Stimulated activated naive CD8-positive, alpha-beta T cell treated with anti-CD3 and anti-CD28 coated beads, Interleukin-15, Interleukin-2, amounts not matched to agents 100 ng/mL and 50 ng/mL, for 24 hours (primary cell): ENCODE measurements around the gene CITED4.

ENCODE experiments used
- H3K27ac Mint-ChIP-seq: one replicate; pipeline ENCODE4 v1.8.0; 2021; ENCODE audit warnings: mild to moderate bottlenecking, mixed read lengths
- H3K27me3 Mint-ChIP-seq: one replicate; pipeline ENCODE4 v1.8.0; 2021; ENCODE audit warnings: mixed read lengths
- H3K36me3 Mint-ChIP-seq: one replicate; pipeline ENCODE4 v1.8.0; 2021; ENCODE audit warnings: low read depth, mixed read lengths
- H3K4me1 Mint-ChIP-seq: one replicate; pipeline ENCODE4 v1.8.0; 2021; ENCODE audit warnings: low read depth, mixed read lengths
- H3K4me3 Mint-ChIP-seq: one replicate; pipeline ENCODE4 v1.8.0; 2021; ENCODE audit warnings: mild to moderate bottlenecking, mixed read lengths
- H3K9me3 Mint-ChIP-seq: one replicate; pipeline ENCODE4 v1.8.0; 2021; ENCODE audit warnings: mixed read lengths

Gene CITED4

DNA sequence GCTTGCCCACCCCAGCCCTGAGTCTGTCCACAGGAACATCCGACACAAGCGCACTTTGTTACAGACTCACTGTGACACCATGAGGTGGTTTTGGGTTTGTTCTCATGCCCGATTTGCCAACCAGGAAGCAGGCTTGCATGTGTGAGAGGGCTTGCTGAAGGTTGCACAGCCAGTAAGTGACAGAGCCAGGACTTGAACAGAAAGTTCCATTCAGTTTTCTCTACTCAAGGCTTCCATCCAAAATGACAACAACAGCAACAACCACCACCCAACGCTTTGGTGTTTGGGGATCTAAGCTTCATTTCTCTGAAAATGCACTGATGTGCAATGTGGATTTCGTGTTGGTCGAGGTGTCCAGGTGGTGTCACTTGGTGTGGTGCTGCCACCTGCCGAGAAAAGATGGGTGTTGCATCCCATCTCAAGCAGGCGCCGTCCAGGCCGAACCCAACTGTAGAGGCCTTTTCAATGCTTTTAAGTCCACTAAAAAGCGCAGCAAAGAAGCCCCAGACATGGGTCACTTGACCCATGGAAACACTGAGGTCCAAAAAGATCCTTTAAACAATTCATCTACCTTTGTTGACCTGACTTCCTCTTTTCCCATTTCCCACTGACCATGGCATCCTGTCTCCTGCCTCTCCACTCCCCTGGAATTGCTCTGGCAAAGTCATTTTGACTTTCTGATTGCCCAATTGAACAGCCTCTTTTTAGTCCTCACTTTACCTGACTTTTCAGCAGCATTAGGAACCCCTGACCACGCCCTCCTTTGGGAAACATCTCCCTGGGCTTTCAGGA, 12.2 kb downstream of the CITED4 start:
- peaks cover 15% of the 10 kb centered on the region for H3K4me1 Mint-ChIP-seq
- no peaks in the 10 kb centered on the region for H3K36me3 Mint-ChIP-seq
- H3K4me3 Mint-ChIP-seq, result no peak overlapping the region
- no peaks in the 10 kb centered on the region for H3K9me3 Mint-ChIP-seq
- H3K27ac Mint-ChIP-seq, result no peak overlapping the region
- no peaks in the 10 kb centered on the region for H3K27me3 Mint-ChIP-seq

DNA sequence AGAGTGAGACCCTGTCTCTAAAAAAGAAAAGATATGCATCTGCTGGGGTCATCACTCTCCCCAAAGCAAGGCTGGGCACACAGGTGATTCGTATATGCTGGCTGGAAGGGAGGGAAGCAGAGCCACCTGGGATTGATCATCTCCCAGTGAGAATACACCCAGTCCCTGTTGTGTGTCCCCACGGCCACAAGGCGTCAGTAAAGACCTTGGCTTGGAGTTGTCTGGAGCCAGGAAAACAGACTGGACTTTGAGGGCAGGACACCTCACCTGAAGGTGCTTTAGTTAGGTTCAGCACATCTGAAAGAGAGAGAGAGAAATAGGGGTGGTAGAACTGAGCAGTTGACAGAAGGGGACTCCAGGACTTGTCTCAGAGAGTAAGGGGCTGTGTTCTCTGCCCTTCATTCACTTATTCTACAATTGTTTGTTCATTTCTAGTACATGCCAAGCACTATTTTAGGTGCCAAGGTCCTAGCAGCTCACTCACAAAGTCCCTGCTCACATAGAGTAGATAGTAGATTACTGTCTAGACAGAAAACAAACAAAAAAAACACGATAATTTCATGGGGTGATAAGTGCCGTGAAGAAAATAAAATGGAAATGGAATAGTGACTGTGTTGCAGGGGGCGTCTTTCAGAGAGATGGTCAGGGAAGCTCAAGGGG, 13.5 kb downstream of the CITED4 start:
- Mint-ChIP-seq H3K27ac (no peak overlapping the region), H3K4me1 (peaks cover 19% of the 10 kb centered on the region), H3K36me3 (no peaks in the 10 kb centered on the region), H3K27me3 (no peaks in the 10 kb centered on the region), H3K9me3 (no peaks in the 10 kb centered on the region), H3K4me3 (no peak overlapping the region)

DNA sequence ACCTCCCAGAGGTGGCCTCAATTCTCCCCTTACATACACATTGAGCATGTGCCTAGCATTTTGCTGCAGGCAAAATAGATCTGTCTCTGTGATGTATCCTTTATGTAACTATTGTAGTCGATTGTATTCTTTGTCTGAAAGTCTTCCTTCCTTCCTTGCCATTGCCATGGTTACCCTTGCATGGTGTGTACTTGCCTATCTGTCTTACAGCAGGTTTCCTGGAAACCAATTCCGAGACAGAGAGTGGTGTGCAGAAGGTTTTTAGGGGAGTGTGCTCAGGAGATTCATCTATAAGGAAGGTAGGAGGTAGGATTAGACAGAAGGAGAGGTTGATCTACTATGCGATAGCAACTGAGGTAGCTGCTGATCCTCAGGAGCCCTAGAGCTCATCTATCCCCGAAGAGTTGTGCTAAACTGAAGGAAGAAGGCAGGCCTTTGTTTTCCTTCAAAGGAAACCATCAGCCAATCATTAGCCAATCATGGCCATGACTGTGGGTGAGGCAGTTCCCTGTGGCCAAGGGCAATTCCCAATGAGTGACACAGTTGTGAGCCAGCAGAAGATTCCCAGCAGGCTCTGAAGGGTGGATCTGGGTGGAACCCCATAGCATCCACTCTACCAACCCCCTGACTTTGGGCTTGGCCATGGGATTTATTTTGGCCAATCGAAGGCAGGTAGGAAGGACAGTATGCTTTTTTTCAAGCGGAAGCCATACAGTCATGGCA, 15.0 kb downstream of the CITED4 start:
- Mint-ChIP-seq H3K4me3 (no peak overlapping the region), H3K9me3 (no peaks in the 10 kb centered on the region), H3K4me1 (peaks cover 19% of the 10 kb centered on the region), H3K36me3 (no peaks in the 10 kb centered on the region), H3K27ac (no peak overlapping the region), H3K27me3 (no peaks in the 10 kb centered on the region)

DNA sequence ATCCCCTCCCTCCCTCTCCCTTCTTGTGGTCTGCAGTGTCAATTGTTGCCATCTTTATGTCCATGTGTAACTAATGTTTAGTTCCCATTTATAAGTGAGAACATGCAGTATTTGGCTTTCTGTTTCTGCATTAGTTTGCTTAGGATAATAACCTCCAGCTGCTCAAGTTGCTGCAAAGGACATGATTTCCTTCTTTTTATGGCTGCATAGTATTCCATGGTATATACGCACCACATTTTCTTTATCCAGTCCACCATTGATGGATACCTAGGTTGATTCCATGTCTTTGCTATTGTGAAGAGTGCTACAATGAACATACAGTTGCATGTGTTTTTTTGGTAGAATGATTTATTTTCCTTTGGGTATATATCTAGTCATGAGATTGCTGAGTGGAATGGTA, 16.3 kb downstream of the CITED4 start:
- no peak overlapping the region for H3K4me3 Mint-ChIP-seq
- no peaks in the 10 kb centered on the region for H3K9me3 Mint-ChIP-seq
- H3K36me3 Mint-ChIP-seq, result no peaks in the 10 kb centered on the region
- no peak overlapping the region for H3K27ac Mint-ChIP-seq
- H3K4me1 Mint-ChIP-seq, result peaks cover 25% of the 10 kb centered on the region
- H3K27me3 Mint-ChIP-seq, result no peaks in the 10 kb centered on the region

DNA sequence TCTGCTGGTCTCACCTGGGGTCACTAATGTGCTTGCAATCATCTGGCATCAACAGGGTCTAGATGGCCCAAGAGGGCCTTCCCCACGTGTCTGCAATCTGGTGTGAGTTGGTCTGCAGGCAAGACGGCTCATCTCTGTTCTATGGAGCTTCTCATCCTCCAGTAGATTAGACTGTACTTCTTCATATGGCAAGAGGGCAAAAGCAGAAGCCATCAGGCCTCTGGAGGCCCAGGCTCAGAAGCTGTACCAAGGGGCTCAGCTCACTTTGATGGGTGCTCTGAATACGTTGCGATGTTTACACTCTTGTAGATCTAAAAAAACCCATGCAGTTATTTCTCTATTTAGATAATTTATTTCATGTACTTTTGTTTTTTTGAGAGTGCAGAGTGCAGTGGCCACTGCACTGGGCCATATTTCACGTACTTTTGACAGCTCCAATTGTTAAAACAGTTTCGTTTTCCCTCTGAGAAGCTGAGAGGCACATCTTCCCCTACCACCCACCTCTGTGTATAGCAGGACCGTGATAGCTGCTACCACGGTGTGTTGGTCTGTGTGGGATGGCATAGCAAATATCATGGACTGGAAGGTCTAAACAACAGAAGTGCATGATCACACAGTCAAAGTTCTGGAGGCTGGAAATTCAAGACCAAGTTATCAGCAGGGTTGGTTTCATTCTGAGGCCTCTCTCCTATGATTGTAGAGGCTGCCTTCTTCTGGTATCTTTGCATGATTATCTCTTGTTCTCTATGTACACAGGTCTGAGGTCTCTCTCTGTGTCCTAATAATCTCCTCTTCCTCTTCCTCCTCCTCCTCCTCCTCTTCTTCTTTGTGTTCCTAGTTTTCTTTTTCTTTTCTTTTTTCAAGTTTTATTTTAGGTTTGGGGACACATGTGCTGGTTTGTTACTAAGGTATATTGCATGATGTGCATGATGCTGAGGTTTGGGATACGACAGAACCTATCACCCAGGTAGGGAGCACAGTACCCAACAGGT, 17.0 kb downstream of the CITED4 start:
- Mint-ChIP-seq H3K9me3 (no peaks in the 10 kb centered on the region), H3K27me3 (no peaks in the 10 kb centered on the region), H3K27ac (no peak overlapping the region), H3K4me1 (peaks cover 29% of the 10 kb centered on the region), H3K4me3 (no peak overlapping the region), H3K36me3 (no peaks in the 10 kb centered on the region)

DNA sequence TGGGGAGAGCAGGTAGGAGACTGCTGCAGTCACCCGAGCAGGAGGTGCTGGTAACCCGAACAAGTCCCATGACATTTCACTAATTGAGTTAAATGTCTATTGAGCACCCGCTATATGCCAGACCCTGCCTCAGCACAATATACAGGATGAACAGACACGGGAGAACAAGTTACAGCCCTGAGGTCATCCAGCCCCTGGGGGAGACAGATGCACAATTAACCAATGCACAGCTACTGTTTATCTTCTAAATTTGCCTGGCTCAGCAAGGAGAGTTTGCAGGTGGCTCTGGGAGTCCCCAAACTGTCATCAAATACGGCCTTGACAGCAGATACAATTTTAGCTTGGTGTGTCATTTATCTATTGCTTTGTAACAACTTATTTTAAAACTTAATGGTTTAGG, 18.1 kb downstream of the CITED4 start:
- no peak overlapping the region for H3K4me3 Mint-ChIP-seq
- H3K36me3 Mint-ChIP-seq, result no peaks in the 10 kb centered on the region
- no peak overlapping the region for H3K27ac Mint-ChIP-seq
- H3K4me1 Mint-ChIP-seq, result peaks cover 25% of the 10 kb centered on the region
- H3K27me3 Mint-ChIP-seq, result no peaks in the 10 kb centered on the region
- H3K9me3 Mint-ChIP-seq, result no peaks in the 10 kb centered on the region

DNA sequence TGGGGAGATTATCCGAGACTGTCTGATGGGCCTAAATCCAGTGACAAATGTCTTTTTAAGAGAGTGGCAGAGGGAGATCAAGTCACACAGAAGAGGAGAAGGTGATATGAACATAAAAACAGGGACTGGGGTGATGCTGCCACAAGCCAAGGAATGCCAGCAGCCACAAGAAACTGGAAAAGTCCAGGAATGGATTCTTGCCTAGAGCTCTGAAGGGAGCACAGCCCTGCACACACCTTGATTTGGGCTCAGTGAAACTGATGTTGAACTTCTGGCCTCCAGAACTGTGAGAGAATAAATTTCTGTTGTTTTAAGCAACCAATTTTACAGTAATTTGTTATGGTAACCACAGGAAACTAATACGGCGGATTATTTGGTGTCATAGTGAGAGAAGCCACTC, 19.5 kb downstream of the CITED4 start:
- H3K27me3 Mint-ChIP-seq, result no peaks in the 10 kb centered on the region
- no peaks in the 10 kb centered on the region for H3K36me3 Mint-ChIP-seq
- H3K9me3 Mint-ChIP-seq, result no peaks in the 10 kb centered on the region
- peaks cover 25% of the 10 kb centered on the region for H3K4me1 Mint-ChIP-seq
- no peak overlapping the region for H3K27ac Mint-ChIP-seq
- H3K4me3 Mint-ChIP-seq, result no peak overlapping the region

DNA sequence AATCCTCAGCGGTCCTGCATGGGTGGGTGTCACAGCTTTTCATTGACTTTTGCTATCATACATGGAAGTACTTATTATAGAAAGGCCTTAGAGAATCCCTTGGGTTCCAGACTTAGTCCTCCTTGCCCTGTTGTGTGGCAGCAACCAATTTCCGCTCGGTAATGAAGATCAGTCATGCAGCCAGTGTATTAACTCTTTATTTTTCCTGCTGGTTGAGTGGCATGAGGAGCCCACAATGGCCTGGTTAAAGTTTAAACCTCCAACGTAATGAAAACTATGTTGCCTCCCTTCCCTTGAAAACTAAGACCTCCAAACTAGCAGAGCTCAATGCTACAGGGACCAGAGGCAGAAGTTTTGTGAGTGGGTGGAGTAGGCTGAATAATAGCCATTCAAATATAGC, 20.0 kb downstream of the CITED4 start:
- peaks cover 25% of the 10 kb centered on the region for H3K4me1 Mint-ChIP-seq
- no peak overlapping the region for H3K27ac Mint-ChIP-seq
- H3K27me3 Mint-ChIP-seq, result no peaks in the 10 kb centered on the region
- H3K4me3 Mint-ChIP-seq, result no peak overlapping the region
- H3K36me3 Mint-ChIP-seq, result no peaks in the 10 kb centered on the region
- no peaks in the 10 kb centered on the region for H3K9me3 Mint-ChIP-seq

DNA sequence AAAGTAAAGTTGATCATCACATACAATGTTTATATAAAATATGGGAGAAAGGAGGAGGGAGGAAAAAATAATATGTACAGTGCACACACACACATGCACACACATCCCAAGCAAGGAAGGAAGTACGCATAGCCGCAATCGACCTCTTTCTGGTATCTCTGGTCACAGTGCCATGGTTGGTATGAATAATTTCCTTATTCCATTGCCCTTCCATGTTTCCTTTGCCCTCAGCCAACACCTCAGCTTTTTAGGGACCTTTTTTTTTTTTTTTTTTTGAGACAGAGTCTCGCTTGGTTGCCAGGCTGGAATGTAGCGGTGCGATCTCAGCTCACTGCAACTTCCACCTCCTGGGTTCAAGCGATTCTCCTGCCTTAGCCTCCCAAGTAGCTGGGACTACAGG, 20.6 kb downstream of the CITED4 start:
- Mint-ChIP-seq H3K4me1 (peaks cover 25% of the 10 kb centered on the region), H3K9me3 (no peaks in the 10 kb centered on the region), H3K36me3 (no peaks in the 10 kb centered on the region)

DNA sequence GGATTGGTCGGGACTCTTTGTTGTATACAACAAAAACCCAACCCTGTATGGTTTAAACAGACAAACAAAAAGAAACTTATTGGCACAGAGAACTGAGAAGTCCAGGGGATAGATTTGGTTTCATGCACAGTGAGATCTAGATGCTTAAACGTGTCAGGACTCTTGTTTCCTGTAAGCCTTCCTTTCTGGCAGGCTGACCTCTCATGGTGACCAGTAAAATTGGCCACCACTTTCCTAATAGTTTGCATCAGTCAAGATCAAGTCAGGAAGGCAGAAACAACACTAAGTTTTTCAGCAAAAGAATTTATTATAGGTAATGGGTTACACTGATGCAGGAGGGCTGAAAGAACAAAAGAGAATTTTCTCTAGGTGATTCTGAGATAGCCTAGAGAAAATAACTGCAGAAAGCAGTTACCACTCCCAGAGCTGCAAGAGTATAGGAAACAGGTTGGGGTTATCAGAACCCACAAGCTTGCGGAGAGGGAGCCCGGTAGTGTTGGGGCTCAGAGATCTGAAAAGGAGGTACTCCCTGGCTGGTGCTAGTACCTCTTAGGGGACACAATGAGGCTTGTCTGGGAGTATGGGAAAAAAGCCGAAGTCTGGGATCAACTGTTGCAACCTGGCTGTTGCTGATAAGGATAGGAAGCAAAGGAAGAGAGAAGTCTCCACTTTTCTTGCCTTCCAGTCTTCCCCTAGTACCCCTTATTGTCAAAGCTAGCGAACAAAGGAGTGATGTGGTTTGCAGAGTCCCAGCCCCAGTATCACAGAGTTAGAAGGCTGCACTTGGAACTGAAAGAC, 21.4 kb downstream of the CITED4 start:
- Mint-ChIP-seq H3K36me3 (no peaks in the 10 kb centered on the region), H3K27ac (no peak overlapping the region), H3K27me3 (no peaks in the 10 kb centered on the region), H3K4me3 (no peak overlapping the region), H3K4me1 (peaks cover 25% of the 10 kb centered on the region), H3K9me3 (no peaks in the 10 kb centered on the region)

More for the DNA sequence above, 20.6 kb downstream of the CITED4 start:
- Mint-ChIP-seq H3K27ac (no peak overlapping the region), H3K4me3 (no peak overlapping the region), H3K27me3 (no peaks in the 10 kb centered on the region)

DNA sequence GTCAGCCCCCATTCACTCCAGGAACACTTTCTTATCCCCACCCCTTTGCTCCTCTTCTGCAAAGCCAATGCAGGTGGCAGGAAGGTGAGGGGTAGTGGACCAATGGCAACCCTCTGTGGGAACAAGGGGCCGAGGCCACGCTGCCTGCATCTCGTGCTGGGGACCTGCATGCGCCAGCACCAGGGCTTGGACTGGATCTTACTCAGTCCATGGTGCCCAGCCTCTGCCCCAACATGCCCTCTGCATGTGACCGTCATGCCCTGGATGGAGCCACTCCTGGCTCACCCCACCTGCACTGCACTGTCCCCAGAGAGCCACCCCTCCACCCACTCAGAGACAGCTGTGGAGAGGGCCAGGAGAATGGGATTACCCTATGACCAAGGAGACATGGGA, 22.2 kb downstream of the CITED4 start:
- H3K36me3 Mint-ChIP-seq, result no peaks in the 10 kb centered on the region

DNA sequence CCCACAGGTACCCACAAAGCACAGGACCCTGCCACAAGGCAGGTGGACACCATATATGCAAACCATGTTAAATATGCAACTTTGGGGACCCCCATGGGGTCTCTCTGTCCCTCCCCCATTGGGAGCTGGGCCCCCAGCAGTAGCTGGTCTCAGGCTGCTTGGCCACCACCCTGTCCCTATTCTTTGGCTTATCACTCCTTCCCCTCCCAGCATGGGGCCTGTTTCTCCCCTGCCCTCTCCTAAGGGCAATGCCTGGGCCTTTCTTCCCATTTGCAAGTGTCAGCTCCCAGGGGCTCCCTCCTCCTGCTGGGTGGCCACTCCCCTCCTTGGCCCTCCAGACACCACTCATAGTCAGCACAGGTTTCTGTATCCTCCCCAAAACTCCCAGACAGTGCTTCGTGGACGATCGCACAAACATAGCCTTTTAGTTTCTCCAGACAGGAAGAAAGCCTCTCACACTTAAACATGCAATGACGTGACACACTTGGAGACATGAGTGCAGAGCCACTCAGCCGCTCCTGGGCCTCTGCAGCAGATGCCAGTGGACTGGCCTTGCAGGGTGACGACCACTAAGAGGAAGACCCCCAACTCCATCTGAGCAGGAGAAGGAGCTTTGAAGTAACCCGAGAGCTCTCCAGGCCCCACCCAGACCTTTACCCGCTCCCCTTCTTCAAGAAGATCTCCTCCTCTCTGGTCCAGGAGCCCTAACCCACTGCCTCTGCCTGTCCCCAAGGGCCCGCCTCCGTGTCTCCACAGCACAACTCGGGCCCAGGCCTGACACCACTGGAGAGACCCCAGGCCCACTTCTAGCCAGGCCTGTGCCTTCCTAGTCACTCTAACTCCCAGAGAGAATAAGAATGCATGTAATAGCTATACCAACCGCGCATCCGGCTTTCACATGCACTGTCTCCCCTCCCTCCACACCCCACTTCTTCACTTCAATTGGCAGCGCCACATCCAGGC, 22.9 kb downstream of the CITED4 start:
- Mint-ChIP-seq H3K36me3 (no peaks in the 10 kb centered on the region), H3K27me3 (no peaks in the 10 kb centered on the region), H3K9me3 (no peaks in the 10 kb centered on the region), H3K4me1 (peaks cover 15% of the 10 kb centered on the region), H3K27ac (no peak overlapping the region), H3K4me3 (no peak overlapping the region)

More for the DNA sequence above, 22.2 kb downstream of the CITED4 start:
- Mint-ChIP-seq H3K27me3 (no peaks in the 10 kb centered on the region), H3K4me1 (peaks cover 19% of the 10 kb centered on the region), H3K4me3 (no peak overlapping the region), H3K9me3 (no peaks in the 10 kb centered on the region), H3K27ac (no peak overlapping the region)
